Naive thymus-derived CD8-positive, alpha-beta T cell (primary cell): ENCODE data around the gene SARDH. TPM values are rescaled to one million over a fixed set of nuclear protein-coding genes. Genes with fewer than 3 reads are reported as not detected.

Source experiments
- ATAC-seq, 2 donors: fragments of 150-1000 bp; cut with Tn5 transposase in 1 of 2; sonication (Bioruptor Pico), chemical (Tn5 transposase) in 1 of 2; 1 replicate in 1 of 2; 2 replicates in 1 of 2; pipeline ENCODE4 v1.10.0; 2021; ENCODE audit warnings: mild to moderate bottlenecking in 2 of 2, moderate library complexity in 2 of 2
- POLR2A ChIA-PET: fragments of 350-600 bp; sonication (Branson Sonifier 250); formaldehyde crosslinking; loops from one replicate; lab custom pipeline; 2021; ENCODE audit warnings: antibody characterized with exemption; lab: Charles Lee
- DNase-seq, 10 donors: peaks; one replicate each; pipeline versions ENCODE4 v3.0.0 to v3.0.0-alpha.2; 2020 to 2022
- H3K27ac Mint-ChIP-seq, 10 donors: one replicate each; pipeline ENCODE4 v1.8.0; 2020 to 2022; ENCODE audit warnings: mild to moderate bottlenecking in 10 of 10, mixed read lengths in 10 of 10, moderate library complexity in 4 of 10, inconsistent platforms in 1 of 10
- H3K27me3 Mint-ChIP-seq, 5 donors: one replicate each; pipeline ENCODE4 v1.8.0; 2021 to 2022; ENCODE audit warnings: mixed read lengths in 5 of 5
- H3K36me3 Mint-ChIP-seq, 3 donors: one replicate each; pipeline ENCODE4 v1.8.0; 2020 to 2022; ENCODE audit warnings: mixed read lengths in 3 of 3, mild to moderate bottlenecking in 2 of 3, inconsistent platforms in 1 of 3
- H3K4me1 Mint-ChIP-seq, 4 donors: one replicate each; pipeline ENCODE4 v1.8.0; 2021 to 2022; ENCODE audit warnings: mixed read lengths in 4 of 4
- H3K4me3 Mint-ChIP-seq, 10 donors: one replicate each; pipeline ENCODE4 v1.8.0; 2020 to 2022; ENCODE audit warnings: mild to moderate bottlenecking in 10 of 10, mixed read lengths in 10 of 10, moderate library complexity in 6 of 10, inconsistent platforms in 1 of 10
- H3K9me3 Mint-ChIP-seq, 9 donors: one replicate each; pipeline ENCODE4 v1.8.0; 2020 to 2022; ENCODE audit warnings: mixed read lengths in 9 of 9, mild to moderate bottlenecking in 3 of 9, inconsistent platforms in 1 of 9, moderate library complexity in 1 of 9
- polyA plus RNA-seq, 3 donors: library from polyadenylated mRNA; unstranded; fragments of 300-500 nt; fragmentation: Illumina TruSeq; gene quantifications; one replicate each; pipeline ENCODE4 v1.2.3, GENCODE V29; 2021
- total RNA-seq, 8 experiments: library from RNA in 2 of 8; stranded (reverse) in 2 of 8; gene quantifications; one replicate each; pipeline ENCODE4 v1.2.3 and lab custom pipeline; 2021 to 2026

The SARDH gene
- total and polyA plus RNA-seq, 5 experiments from 2014 or later: 1.7 to 8.7 (median 2.7) TPM

- Mint-ChIP-seq H3K4me1 (peaks cover 8 to 21% (median 10%) of the 10 kb centered on the region in 4 donors), H3K4me3 (no peak overlapping the region), H3K36me3 (peaks cover 0 to 5% (median 0%) of the 10 kb centered on the region in 3 donors), H3K9me3 (no peaks in the 10 kb centered on the region), H3K27ac (no peak overlapping the region), H3K27me3 (no peaks in the 10 kb centered on the region)
- DNase-seq (no peak), ATAC-seq (no peak)
- POLR2A ChIA-PET: interaction anchor here (0.6 to 3.2 kb wide), 6 partner anchors 8 to 44 kb away, joined by 3 to 27 read pairs (median 4); no protein-coding TSS in a partner anchor
Measured at GRCh38 chr9:133693703-133694529, 44.2 kb downstream of the SARDH start.

DNA sequence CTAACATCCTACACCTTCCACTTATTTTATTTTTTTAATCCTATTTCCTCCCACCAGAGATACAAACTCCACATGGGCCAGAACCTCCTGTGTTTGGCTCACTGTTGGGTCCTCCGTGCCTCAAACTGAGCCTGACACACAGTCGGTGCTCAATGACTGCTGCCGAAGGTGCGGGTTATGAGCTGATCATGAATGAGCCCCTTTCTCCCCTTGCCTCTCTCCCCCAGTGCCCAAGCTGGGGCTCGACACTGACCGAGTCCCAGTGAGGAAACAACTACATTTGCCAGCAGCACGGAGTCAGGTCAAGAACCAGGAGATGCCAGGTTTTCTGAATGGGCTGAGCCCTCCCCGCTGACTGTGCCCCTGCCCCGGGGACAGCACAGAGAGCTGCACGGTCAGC is 45.0 kb downstream of the SARDH start:
- Mint-ChIP-seq H3K27ac (no peak overlapping the region), H3K4me3 (no peak overlapping the region), H3K4me1 (peaks cover 0 to 13% (median 6%) of the 10 kb centered on the region in 4 donors), H3K36me3 (peaks cover 0 to 5% (median 0%) of the 10 kb centered on the region in 3 donors), H3K27me3 (no peaks in the 10 kb centered on the region), H3K9me3 (no peaks in the 10 kb centered on the region)
- DNase-seq: no peak
- ATAC-seq: no peak
- POLR2A ChIA-PET: interaction anchor here (0.6 to 3.2 kb wide), 6 partner anchors 8 to 43 kb away, joined by 3 to 27 read pairs (median 4); no protein-coding TSS in a partner anchor

DNA sequence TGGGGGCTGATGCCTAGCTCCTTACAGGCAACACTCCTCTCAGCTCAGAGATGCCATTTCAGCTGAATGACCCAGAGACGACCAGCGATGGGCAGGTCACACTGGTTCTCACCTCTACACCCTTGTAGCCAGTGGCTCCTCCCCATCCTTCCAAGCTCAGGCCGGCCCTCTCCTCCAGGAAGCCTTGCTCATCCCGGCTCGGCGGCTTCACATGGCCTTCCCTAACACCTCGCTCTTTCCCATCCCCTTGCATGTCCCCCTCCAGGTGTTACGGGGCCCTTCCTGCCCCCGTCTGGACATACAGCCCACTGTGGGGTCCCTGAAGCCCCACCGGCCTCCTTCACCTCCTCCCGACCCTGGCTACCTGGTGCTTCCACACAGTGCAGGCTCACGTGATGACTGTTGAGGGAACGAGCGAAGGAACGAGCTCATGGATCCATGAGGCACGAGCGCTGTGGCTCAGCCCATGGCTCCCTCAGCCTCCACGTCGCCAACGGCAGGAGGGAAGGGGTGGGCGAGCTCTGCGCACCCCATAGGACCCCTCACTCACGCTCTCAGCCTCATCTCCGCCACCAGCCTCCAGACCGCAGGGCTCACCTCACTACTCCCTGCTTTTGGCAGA is 45.7 kb downstream of the SARDH start:
- no peak overlapping the region for H3K4me3 Mint-ChIP-seq
- ATAC-seq: no peak
- peak overlapping the region in 1 of 10 donors; percentile 43 for H3K27ac Mint-ChIP-seq
- DNase-seq: no peak
- no peaks in the 10 kb centered on the region for H3K9me3 Mint-ChIP-seq
- peaks cover 0 to 5% (median 0%) of the 10 kb centered on the region in 3 donors for H3K36me3 Mint-ChIP-seq
- peaks cover 0 to 10% (median 2%) of the 10 kb centered on the region in 4 donors for H3K4me1 Mint-ChIP-seq
- POLR2A ChIA-PET: interaction anchor here (1.3 to 3.2 kb wide), 4 partner anchors 7 to 13 kb away, joined by 3 to 27 read pairs (median 6); no protein-coding TSS in a partner anchor
- no peaks in the 10 kb centered on the region for H3K27me3 Mint-ChIP-seq

GRCh38 chr9:133691626-133692363 is 46.4 kb downstream of the SARDH start:
- no peaks in the 10 kb centered on the region for H3K27me3 Mint-ChIP-seq
- H3K4me1 Mint-ChIP-seq: peaks cover 0 to 7% (median 2%) of the 10 kb centered on the region in 4 donors
- H3K4me3 Mint-ChIP-seq: no peak overlapping the region

DNA sequence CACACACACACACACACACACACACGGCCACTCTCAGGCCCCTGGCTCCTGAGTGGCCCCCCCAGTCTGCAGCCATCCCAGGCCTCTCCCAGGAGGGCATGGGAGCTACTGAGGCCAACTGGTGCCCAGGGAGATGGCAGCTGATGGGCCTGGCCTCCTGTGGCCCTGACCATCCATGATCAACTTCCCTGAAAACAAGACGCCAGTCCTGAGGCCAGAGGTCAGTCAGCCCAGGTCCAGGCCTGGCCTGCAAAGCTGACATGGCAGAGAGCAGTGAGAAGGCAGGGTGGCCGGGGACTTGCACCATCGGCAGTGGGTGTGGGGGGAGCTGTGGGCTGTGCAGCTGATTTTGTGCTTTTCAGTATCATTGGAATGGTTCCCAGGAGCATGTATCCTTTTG is 47.0 kb downstream of the SARDH start:
- Mint-ChIP-seq H3K9me3 (no peaks in the 10 kb centered on the region), H3K27me3 (no peaks in the 10 kb centered on the region), H3K36me3 (peaks cover 0 to 5% (median 0%) of the 10 kb centered on the region in 3 donors), H3K4me3 (no peak overlapping the region), H3K27ac (peak overlapping the region in 4 of 10 donors; percentile 22 to 76 (median 38)), H3K4me1 (peaks cover 0 to 5% (median 4%) of the 10 kb centered on the region in 4 donors)
- ATAC-seq: no peak
- POLR2A ChIA-PET: interaction anchor here (0.8 to 3.2 kb wide), 3 partner anchors 8 to 36 kb away, joined by 3 to 27 read pairs (median 5); no protein-coding TSS in a partner anchor
- DNase-seq: no peak

More at GRCh38 chr9:133691626-133692363, 46.4 kb downstream of the SARDH start:
- DNase-seq: no peak
- POLR2A ChIA-PET: interaction anchor here (0.8 to 3.2 kb wide), 4 partner anchors 8 to 37 kb away, joined by 3 to 27 read pairs (median 6); no protein-coding TSS in a partner anchor
- Mint-ChIP-seq H3K9me3 (no peaks in the 10 kb centered on the region), H3K27ac (peak overlapping the region in 1 of 10 donors; percentile 43), H3K36me3 (peaks cover 0 to 5% (median 0%) of the 10 kb centered on the region in 3 donors)
- ATAC-seq: no peak

DNA sequence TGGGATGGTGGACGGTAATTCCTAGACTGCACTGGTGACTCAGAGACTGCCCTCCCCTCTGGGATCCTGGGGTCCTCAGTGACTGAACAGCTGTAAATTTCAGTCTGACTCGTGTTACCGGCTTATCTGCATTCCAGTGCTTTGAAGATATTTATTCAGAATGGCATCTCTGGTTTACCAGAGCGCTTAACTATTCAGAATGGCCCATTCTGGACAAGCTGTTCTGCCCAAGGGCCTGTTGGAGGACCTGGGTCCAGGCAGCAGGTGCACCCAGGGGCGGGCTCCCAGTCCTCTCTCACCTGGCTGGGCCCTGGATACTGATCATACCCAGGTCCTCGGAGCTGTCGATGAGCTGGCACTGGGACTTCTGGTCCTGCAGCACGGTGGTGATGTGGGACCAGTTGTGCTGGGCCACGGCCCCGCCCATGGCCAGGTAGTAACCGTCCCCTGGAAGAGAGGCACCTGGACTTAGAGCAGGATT is 48.0 kb downstream of the SARDH start:
- POLR2A ChIA-PET: no interaction called here
- peaks cover 0 to 9% (median 6%) of the 10 kb centered on the region in 4 donors for H3K4me1 Mint-ChIP-seq
- H3K36me3 Mint-ChIP-seq: peaks cover 0 to 5% (median 0%) of the 10 kb centered on the region in 3 donors
- no peaks in the 10 kb centered on the region for H3K27me3 Mint-ChIP-seq
- H3K9me3 Mint-ChIP-seq: no peaks in the 10 kb centered on the region
- peak overlapping the region in 1 of 10 donors; percentile 13 for H3K27ac Mint-ChIP-seq
- DNase-seq: no peak
- H3K4me3 Mint-ChIP-seq: no peak overlapping the region
- ATAC-seq: no peak

DNA sequence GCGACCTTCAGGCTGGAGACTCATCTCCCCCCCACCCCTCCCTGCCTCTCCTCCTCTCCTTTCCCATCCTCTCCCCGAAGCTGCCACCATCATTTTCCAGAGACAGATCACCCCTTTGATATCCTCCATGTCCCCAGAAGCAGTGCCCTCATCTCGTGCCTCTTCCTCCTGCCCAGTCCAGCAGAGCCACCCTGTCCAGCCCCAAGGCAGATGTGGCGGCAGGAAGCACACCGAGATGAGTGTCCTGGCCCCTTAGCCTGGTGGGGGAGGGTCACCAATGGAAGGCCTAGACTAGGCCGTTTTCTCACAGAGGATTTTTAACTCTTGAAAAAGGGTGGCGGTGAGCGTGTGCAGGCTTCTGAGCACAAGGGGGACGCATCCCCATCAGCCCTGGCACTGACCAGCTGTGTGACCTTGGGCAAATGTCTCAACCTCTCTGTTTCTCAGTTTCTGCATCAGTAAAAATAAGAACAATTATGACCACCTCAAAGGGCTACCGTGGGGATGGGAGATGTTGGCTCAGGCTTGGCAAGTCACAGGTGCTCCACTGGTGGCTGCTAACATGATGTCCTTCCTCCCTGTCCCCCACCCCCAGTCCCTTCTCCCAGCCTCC is 48.9 kb downstream of the SARDH start:
- Mint-ChIP-seq H3K4me3 (no peak overlapping the region), H3K36me3 (peaks cover 0 to 2% (median 0%) of the 10 kb centered on the region in 3 donors), H3K27me3 (no peaks in the 10 kb centered on the region), H3K9me3 (no peaks in the 10 kb centered on the region), H3K27ac (peak overlapping the region in 1 of 10 donors; percentile 43), H3K4me1 (peaks cover under 1 to 11% (median 7%) of the 10 kb centered on the region in 4 donors)
- POLR2A ChIA-PET: no interaction called here
- DNase-seq (no peak), ATAC-seq (no peak)

GRCh38 chr9:133687856-133688761 is 50.0 kb downstream of the SARDH start:
- POLR2A ChIA-PET: interaction anchor here (3.3 to 10.0 kb wide), 2 partner anchors 11 to 14 kb away, joined by 15 to 131 read pairs; no protein-coding TSS in a partner anchor
- Mint-ChIP-seq H3K4me3 (peak overlapping the region in 1 of 10 donors; percentile 4), H3K4me1 (peaks cover 12 to 23% (median 17%) of the 10 kb centered on the region in 4 donors), H3K9me3 (no peaks in the 10 kb centered on the region), H3K27ac (peak overlapping the region in 6 of 10 donors; percentile 40 to 74 (median 64)), H3K27me3 (no peaks in the 10 kb centered on the region), H3K36me3 (peaks cover 0 to 2% (median 0%) of the 10 kb centered on the region in 3 donors)
- ATAC-seq: no peak
- DNase-seq: no peak

DNA sequence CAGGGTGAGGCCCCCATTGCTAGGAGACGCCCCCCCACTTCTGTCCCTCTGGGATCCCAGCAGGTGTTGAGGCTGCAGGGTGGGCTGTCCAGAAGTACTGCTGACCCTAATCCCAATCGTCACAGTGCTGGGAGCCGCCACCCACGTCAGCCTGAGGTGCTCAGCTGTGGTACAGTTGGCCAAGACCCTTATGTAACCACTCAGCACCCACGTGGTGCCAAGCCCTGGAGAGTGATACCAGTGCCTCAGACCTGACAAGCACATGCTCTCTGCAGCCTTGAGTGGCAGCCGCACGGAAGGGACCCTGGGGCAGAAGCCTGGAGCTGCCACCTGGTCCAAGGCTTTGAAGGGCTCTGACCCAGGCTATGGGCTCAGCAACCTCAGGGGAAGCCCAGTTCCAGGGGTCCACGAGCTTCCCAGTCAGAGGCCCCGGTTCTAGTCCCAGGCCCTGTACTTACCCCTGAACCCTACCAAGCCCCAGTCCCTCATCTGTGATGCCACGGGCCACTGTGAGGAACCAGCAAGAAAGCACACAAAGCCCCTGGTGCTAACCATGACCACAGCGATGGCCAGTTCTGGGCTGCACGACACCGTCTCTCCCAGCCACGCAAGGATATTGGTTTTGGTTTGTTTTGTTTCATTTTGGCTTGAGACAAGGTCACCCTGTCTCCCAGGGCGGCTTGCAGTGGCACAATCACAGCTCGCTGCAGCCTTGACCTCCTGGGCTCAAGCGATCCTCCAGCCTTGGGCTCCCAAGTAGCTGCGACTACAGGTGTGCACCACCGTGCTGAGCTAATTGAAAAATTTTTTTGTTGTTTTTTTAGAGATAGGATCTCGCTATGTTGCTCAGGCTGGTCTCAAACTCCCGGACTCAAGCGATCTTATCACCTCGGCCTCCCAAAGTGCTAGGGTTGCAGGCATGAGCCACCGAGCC is 51.2 kb downstream of the SARDH start:
- Mint-ChIP-seq H3K27me3 (no peaks in the 10 kb centered on the region), H3K4me3 (no peak overlapping the region), H3K4me1 (peaks cover 18 to 28% (median 23%) of the 10 kb centered on the region in 4 donors), H3K27ac (peak overlapping the region in 9 of 10 donors; percentile 65 to 100 (median 87)), H3K36me3 (peaks cover 0 to 2% (median 0%) of the 10 kb centered on the region in 3 donors), H3K9me3 (no peaks in the 10 kb centered on the region)
- DNase-seq (no peak), ATAC-seq (no peak)
- POLR2A ChIA-PET: interaction anchor here (3.3 to 10.0 kb wide), 2 partner anchors 10 to 15 kb away, joined by 15 to 131 read pairs; no protein-coding TSS in a partner anchor
